ENCODE measurements around the gene E2F4. TPM values are rescaled to one million over a fixed set of nuclear protein-coding genes. Genes with fewer than 3 reads are reported as not detected.

E2F4 gene, protein sequence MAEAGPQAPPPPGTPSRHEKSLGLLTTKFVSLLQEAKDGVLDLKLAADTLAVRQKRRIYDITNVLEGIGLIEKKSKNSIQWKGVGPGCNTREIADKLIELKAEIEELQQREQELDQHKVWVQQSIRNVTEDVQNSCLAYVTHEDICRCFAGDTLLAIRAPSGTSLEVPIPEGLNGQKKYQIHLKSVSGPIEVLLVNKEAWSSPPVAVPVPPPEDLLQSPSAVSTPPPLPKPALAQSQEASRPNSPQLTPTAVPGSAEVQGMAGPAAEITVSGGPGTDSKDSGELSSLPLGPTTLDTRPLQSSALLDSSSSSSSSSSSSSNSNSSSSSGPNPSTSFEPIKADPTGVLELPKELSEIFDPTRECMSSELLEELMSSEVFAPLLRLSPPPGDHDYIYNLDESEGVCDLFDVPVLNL
- total RNA-seq (28.0 TPM), polyA plus RNA-seq (65.0 TPM)

DNA sequence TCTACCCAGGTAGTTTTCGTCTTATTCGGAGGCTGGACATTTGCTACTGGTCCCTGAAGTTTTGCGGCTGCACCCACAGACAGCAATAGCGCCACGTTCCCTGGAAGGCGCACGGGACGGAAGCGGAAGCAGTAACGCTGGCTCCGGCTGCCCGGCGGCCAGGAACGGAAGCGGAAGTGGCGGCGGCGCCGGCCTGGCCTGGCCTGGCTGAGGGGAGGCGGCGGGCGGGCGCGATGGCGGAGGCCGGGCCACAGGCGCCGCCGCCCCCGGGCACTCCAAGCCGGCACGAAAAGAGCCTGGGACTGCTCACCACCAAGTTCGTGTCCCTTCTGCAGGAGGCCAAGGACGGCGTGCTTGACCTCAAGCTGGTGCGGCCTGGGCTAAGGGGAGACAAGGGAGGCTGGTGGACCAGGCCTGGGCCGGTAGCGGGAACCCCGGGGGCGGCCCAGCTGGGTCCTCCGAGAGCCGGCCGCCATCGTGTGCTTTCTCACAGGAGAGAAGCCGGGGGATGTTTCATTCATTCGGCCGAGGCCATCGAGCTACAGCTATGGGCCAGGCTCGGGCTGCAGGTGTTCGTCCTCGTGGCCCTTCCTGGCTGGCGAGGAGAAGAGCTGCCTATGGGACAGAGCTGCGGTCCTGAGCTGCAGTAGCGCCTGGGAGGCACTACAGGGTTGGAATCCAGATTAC lies at the start of gene E2F4:
TSS of gene E2F4 (plus strand) at position 161 of the 687 bp plus-strand sequence. CDS start at position 234, 73 bp downstream.
- no peaks in the 10 kb centered on the region for H3K4me1 ChIP-seq (ENCODE audit: insufficient read depth)
- H3K4me3 ChIP-seq (ENCODE audit: low read depth, low read length), result peak within 1 kb of the TSS; percentile 68
- H3K36me3 ChIP-seq (ENCODE audit: insufficient read depth), result peaks cover 8% of the 10 kb centered on the region
- WGBS, result under 1% methylated on average over 54 of the region's 54 CpGs
- no peak for DNase-seq (ENCODE audit: extremely low spot score)
- H3K27ac ChIP-seq (ENCODE audit: low read depth), result no peak within 1 kb of the TSS

DNA sequence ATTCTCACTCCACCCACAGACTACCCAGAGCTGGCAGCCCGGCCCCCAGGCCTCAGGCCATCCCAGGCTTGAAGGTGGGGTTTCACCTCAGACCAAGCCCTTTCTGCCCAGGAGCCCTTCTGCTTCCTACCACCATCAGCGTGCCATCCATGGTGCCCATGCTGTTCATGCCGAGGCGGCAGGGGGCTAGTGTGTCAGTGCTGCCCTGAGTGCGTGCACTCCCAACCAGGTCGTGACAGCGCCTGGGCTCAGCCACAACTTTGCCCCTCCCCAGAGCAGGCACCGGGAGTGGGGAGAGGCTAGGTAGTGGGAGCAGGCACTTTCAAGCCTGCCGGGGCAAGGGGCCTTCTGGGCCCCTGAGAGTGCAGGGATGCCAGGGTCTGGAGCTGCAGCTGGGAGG lies 49.6 kb upstream of the E2F4 start:
- no peak overlapping the region for H3K4me3 ChIP-seq (ENCODE audit: low read depth, low read length)
- H3K36me3 ChIP-seq (ENCODE audit: insufficient read depth), result peaks cover 2% of the 10 kb centered on the region
- H3K4me1 ChIP-seq (ENCODE audit: insufficient read depth), result no peaks in the 10 kb centered on the region
- H3K27ac ChIP-seq (ENCODE audit: low read depth), result no peak overlapping the region
- no peak for DNase-seq (ENCODE audit: extremely low spot score)
- 88% methylated on average over 9 of the region's 9 CpGs for WGBS

DNA sequence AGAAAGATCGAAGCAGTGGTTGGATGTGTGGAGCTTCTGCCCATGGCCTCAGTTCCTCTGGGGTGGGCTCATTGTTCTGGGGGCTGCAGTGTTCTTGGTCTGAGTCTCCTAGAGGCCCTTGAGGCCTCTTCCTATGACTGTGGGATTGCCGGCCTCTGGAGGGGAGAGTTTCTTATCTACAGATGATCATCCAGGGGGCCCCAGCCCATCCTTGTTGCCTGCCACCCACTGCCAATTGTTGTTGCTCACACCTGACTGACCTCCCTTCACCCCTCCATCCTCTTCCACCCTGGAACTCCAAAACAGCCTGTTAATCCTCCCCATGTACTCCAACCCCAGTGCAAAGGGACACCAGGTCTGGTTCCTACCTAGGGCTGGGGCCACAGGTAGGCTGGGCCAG lies 47.0 kb upstream of the E2F4 start:
- DNase-seq (ENCODE audit: extremely low spot score), result no peak
- 83% methylated on average over 2 of the region's 2 CpGs for WGBS
- no peaks in the 10 kb centered on the region for H3K4me1 ChIP-seq (ENCODE audit: insufficient read depth)
- no peak overlapping the region for H3K27ac ChIP-seq (ENCODE audit: low read depth)
- H3K4me3 ChIP-seq (ENCODE audit: low read depth, low read length), result no peak overlapping the region
- H3K36me3 ChIP-seq (ENCODE audit: insufficient read depth), result no peaks in the 10 kb centered on the region

DNA sequence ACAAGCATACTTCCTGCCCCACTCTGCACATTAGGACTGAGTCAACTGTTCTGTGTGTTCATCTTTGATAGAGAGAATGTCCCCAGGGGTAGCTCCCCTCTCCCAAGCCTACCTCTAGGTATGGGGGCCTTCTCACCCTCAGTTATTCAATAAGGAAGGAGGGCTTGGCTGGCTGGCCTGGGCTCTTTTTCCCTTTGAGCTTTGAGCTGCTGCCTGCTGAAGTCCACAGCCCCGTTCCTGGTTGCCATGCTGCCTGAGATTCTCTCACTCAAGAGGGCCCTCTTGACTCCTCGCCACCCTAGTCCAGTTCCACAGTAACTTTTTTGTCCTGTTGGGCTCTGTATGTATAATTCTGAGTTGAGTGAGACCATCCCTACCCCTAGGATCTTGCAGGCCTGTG lies 46.2 kb upstream of the E2F4 start:
- Histone ChIP-seq H3K27ac (ENCODE audit: low read depth) (no peak overlapping the region), H3K4me1 (ENCODE audit: insufficient read depth) (no peaks in the 10 kb centered on the region), H3K36me3 (ENCODE audit: insufficient read depth) (no peaks in the 10 kb centered on the region), H3K4me3 (ENCODE audit: low read depth, low read length) (no peak overlapping the region)
- 90% methylated on average over 2 of the region's 2 CpGs for WGBS
- no peak for DNase-seq (ENCODE audit: extremely low spot score)

DNA sequence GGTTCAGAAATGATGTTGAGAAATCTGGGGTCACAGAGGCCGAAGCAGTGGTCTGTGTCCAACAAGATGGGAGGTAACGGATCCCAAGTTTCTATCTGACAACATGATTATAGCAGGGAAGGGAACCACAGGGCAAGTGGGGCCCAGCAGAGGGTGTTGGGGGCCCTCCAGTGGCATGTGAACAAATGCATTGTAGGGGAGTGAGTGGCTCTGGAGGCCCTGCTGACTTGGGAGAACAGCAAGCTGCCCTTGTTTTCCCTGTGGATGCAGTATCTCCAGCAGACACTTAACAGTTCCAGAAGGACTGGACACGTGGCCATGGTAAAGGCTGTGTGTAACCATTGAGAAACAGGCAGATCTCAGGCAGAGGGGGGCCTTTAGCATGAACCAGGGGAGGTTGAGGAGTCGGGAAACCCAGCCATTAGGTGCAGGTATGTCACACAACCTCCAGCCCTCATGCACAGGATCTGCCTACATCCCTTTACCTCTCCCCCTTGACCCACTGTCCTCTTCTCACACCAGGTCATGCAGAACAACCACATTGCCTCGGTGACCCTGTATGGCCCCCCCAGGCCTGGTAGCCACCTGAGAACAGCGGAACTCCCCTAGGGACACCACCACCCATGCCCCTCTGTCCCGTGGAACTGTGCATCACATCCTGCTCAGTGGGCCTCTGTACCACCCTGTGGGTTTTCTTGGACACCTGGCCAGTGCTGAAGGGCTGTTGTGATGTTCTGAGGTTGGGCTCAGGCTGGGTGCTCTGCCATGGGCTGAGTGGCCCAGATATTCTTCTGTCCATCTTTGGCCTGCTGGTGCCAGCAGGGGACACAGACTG lies 45.2 kb upstream of the E2F4 start:
- DNase-seq (ENCODE audit: extremely low spot score), result no peak
- 80% methylated on average over 7 of the region's 7 CpGs for WGBS
- Histone ChIP-seq H3K4me3 (ENCODE audit: low read depth, low read length) (no peak overlapping the region), H3K4me1 (ENCODE audit: insufficient read depth) (no peaks in the 10 kb centered on the region), H3K36me3 (ENCODE audit: insufficient read depth) (no peaks in the 10 kb centered on the region), H3K27ac (ENCODE audit: low read depth) (no peak overlapping the region)

DNA sequence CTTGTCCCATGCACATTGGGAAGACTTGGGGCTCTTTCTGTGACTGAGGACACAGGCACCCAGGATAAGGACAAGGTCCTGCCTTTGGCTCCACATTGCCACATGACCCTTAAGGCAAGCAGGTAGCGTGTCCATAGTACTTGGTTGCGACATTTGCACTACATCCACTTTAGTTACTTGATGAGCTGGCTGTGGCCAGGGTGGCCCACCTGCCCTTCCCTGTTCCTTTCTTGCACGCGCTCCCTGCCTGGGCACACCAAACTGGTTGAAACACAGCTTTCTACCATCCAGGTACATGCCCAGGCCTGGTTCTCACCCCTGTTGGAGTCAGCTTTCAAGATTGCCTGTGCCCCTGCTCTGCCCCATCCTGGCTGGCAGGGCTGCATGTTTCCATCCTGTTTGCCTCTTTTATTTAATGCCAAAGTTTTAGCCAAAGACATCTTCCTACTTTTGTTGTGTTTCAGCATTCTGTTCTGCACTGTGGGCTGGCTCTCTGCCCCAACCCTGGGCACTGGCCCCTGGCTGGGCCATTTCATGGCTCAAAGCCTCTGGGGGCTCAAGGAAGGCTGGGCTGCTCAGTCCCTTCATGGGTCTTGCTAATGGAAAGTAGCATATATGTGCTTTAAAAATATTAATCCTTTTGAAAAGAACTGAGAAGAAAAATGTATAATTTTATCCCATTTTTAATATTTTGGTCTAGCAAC lies 44.4 kb upstream of the E2F4 start:
- no peaks in the 10 kb centered on the region for H3K36me3 ChIP-seq (ENCODE audit: insufficient read depth)

DNA sequence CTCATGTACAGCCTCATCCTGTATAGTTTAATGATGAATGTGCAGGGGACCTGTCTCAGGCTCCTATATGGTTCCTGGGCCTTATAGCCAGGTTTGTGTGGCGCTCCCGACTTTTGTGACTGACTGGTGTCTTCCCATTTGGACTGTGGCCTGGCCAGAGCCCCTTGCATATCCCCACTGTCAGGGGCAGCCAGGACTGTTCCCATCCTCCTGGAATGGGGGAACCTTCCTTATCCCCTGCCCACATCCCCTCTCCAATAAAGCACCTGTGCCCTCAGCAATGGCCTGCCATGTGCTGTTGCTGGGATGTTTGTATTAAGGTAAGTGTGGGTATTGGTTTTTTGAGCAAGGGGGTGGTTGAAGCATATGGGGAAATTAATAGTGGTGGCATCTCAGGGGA lies 43.7 kb upstream of the E2F4 start:
- no peak for DNase-seq (ENCODE audit: extremely low spot score)
- H3K4me1 ChIP-seq (ENCODE audit: insufficient read depth), result no peaks in the 10 kb centered on the region
- H3K36me3 ChIP-seq (ENCODE audit: insufficient read depth), result no peaks in the 10 kb centered on the region
- H3K27ac ChIP-seq (ENCODE audit: low read depth), result no peak overlapping the region
- WGBS, result 86% methylated on average over 2 of the region's 2 CpGs
- H3K4me3 ChIP-seq (ENCODE audit: low read depth, low read length), result no peak overlapping the region

More for the DNA sequence above, 44.4 kb upstream of the E2F4 start:
- WGBS, result 85% methylated on average over 4 of the region's 4 CpGs
- no peak overlapping the region for H3K4me3 ChIP-seq (ENCODE audit: low read depth, low read length)
- no peak for DNase-seq (ENCODE audit: extremely low spot score)
- H3K4me1 ChIP-seq (ENCODE audit: insufficient read depth), result no peaks in the 10 kb centered on the region
- no peak overlapping the region for H3K27ac ChIP-seq (ENCODE audit: low read depth)

DNA sequence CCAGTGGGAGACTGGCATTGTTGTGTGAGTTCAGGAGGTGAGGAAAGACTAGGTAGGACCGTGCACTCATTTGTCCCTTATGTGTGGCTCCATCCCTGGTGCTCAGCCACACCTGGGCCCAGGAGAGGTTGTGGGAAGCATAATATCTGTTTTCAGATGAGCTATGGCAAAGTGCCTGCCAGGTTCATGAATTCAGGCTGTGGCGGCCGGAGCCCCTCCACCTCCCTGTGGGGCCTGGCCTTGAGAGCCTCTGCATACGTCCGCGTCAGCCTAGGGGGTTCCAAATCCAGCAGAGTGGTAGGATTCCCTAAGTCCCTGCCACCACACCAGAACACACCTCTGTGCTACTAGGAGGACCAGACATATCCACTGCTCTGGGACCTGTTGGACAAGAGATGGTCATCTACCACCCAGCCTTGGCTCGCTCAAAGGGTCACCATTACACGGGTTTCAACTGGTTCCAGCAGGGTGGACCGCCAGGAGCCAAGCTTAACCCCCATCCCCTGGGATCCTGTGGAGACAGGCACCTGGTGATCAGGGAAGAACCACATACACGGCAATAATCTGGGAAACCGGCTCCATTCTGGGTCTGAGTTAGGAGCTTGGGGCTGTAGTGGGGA lies 43.2 kb upstream of the E2F4 start:
- WGBS, result 84% methylated on average over 11 of the region's 11 CpGs
- no peak for DNase-seq (ENCODE audit: extremely low spot score)
- no peak overlapping the region for H3K4me3 ChIP-seq (ENCODE audit: low read depth, low read length)
- H3K4me1 ChIP-seq (ENCODE audit: insufficient read depth), result no peaks in the 10 kb centered on the region
- no peaks in the 10 kb centered on the region for H3K36me3 ChIP-seq (ENCODE audit: insufficient read depth)
- H3K27ac ChIP-seq (ENCODE audit: low read depth), result no peak overlapping the region

DNA sequence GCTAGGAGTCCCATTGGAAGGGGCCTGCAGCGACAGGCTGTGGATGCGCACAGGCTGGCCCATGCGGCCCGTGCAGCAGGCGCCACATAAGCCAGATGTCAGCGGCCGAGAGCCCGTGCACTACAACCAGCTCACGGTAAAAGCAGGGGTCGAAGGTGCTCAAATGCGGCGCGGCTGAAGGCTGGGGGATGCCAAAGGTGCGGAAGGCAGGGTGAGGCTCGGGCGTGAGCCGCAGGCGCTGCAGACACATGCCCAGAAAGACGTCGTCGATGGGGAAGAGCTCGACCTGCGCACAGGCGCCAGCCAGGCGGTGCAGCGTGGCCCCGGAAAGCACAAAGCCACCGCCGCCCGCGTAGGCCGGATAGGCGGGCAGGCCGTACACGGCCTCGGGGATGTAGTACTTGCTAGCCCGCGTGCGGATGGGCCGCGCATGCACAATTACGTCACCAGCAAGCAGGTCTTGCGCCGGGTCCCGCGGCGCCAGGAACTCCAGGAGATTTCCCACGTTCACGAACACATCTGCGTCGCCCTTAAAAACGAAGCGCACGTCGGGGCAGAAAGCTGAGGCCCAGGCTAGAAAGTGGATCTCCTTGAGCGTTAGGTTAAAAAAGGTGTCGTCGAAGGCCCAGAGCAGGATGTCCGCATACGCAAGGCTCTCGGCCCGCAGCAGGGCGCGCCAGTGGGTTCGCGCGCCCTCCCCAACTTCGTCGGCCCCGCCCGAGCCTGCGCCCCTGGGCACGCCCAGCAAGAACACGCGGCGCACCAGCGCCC lies 42.5 kb upstream of the E2F4 start:
- peak overlapping the region; percentile 62 for H3K4me3 ChIP-seq (ENCODE audit: low read depth, low read length)
- H3K36me3 ChIP-seq (ENCODE audit: insufficient read depth), result no peaks in the 10 kb centered on the region
- H3K4me1 ChIP-seq (ENCODE audit: insufficient read depth), result no peaks in the 10 kb centered on the region
- 65% methylated on average over 77 of the region's 77 CpGs for WGBS
- H3K27ac ChIP-seq (ENCODE audit: low read depth), result no peak overlapping the region
- DNase-seq (ENCODE audit: extremely low spot score), result no peak

DNA sequence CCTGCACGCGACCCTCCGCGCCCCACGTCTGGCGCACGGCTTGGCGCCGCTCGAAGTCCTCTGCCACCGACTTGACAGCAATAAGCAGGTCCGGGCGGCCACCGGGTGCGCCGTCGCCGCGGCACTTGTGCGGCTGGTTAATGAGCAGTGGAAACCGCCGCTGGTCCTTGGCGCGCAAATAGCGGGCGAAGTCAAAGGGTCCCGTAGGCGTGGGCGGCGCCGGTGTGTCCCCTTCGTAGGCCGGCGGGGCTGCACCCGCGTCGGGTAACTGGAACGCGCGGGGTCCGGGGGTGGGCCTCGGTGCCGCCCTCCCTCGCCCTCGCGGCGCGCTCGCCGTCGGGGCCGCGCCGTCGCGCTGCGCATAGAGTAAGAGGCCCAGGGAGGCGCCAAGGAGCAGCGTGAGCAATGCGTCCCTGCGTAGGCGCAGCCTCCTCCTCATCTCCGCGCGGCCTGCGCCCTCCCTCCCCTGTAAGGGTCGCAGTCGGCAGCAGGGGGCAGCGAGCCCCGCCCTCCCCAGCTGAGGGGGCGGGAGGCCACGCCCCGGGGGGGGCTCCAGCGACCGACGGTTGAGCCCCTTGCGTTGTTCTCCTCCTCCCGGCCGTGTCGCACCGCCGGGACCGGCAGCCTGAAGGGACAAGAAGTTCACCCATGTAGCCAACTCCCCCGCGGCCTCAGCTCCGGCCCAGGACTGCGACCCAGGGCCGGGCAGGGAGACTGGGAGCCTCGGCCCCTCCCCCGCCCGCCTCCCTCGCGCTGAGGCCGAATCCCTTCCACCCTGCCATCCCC lies 41.7 kb upstream of the E2F4 start:
- no peak for DNase-seq (ENCODE audit: extremely low spot score)
- H3K4me1 ChIP-seq (ENCODE audit: insufficient read depth), result no peaks in the 10 kb centered on the region
- no peaks in the 10 kb centered on the region for H3K36me3 ChIP-seq (ENCODE audit: insufficient read depth)
- H3K4me3 ChIP-seq (ENCODE audit: low read depth, low read length), result peak overlapping the region; percentile 62
- H3K27ac ChIP-seq (ENCODE audit: low read depth), result peak overlapping the region; percentile 92
- WGBS, result 7% methylated on average over 94 of the region's 94 CpGs

DNA sequence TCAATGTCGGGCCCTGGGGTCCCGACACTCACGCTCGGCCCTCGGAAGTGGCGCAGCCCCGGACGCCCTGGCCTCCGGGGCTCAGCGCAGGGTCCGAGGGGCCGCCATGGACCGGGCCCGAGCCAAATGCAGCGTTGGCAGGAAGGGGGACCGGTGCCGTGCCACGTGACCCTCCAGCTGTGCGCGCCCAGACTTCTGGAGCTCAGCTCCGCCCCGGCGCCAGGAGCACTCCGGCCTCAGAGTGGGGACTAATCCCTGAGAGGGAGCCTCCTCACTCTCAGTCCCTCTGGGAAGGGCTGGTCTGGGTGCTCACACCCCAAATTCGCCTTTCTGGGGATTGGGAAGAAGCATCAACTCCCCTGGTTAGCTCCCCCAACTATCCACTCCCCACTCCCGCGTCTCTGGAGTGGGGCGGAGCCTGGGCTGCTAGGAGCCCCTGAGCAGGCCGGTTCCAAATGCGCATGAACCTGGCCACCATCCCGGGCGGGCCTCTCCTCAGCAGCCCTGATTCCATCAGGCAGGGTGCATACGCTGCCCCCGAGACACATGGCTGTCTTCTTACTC lies 41.0 kb upstream of the E2F4 start, which contains the start of gene B3GNT9:
TSS of gene B3GNT9 (minus strand) at position 166 of the 564 bp plus-strand sequence. CDS start 513 bp downstream, outside the sequence.
- under 1% methylated on average over 34 of the region's 34 CpGs for WGBS
- peak; percentile 72 for DNase-seq (ENCODE audit: extremely low spot score)
- H3K4me3 ChIP-seq (ENCODE audit: low read depth, low read length), result peak within 1 kb of the TSS; percentile 62
- H3K36me3 ChIP-seq (ENCODE audit: insufficient read depth), result no peaks in the 10 kb centered on the region
- no peaks in the 10 kb centered on the region for H3K4me1 ChIP-seq (ENCODE audit: insufficient read depth)
- H3K27ac ChIP-seq (ENCODE audit: low read depth), result peak within 1 kb of the TSS; percentile 92
